D721Med (cell line): ENCODE data around the gene SORCS2.

Experiments used
- DNase-seq: peaks from one replicate; pipeline ENCODE4 v3.0.0; 2011; ENCODE audit warnings: low spot score; ENCODE audit not compliant: insufficient read length
- FAIRE-seq: peaks from 2 replicates; lab custom pipeline; 2011; peaks lifted over from hg19 to GRCh38; lab: Jason Lieb, UNC
- CTCF ChIP-seq: IDR thresholded peaks from 2 replicates; pipeline ENCODE4 v1.5.1; 2012; ENCODE audit warnings: mild to moderate bottlenecking, control low read depth; ENCODE audit not compliant: insufficient read depth; ENCODE audit errors: missing control alignments

SORCS2 gene

GRCh38 chr4:7297881-7298280 lies 105.5 kb downstream of the SORCS2 start:
- no peak for TF ChIP-seq CTCF
- DNase-seq (no peak), FAIRE-seq (no peak)

GRCh38 chr4:7298619-7299009 lies 106.3 kb downstream of the SORCS2 start:
- FAIRE-seq, result no peak

GRCh38 chr4:7299010-7299907 lies 106.9 kb downstream of the SORCS2 start:
- DNase-seq (no peak), FAIRE-seq (no peak)
- TF ChIP-seq CTCF, result no peak

More at GRCh38 chr4:7298619-7299009, 106.3 kb downstream of the SORCS2 start:
- TF ChIP-seq CTCF, result no peak
- DNase-seq, result no peak

- FAIRE-seq (no peak), DNase-seq (no peak)
- no peak for TF ChIP-seq CTCF
Measured at GRCh38 chr4:7299908-7300710, 107.8 kb downstream of the SORCS2 start.

GRCh38 chr4:7300711-7301095 lies 108.4 kb downstream of the SORCS2 start:
- no peak for TF ChIP-seq CTCF
- DNase-seq (no peak), FAIRE-seq (no peak)

GRCh38 chr4:7301126-7301785 lies 108.9 kb downstream of the SORCS2 start:
- no peak for DNase-seq
- no peak for TF ChIP-seq CTCF
- FAIRE-seq, result no peak
